Lower leg skin (tissue), 4 donors: ENCODE data around the gene PLXNB1. TPM values are rescaled to one million over a fixed set of nuclear protein-coding genes. Genes with fewer than 3 reads are reported as not detected.
A peak's percentile ranks its signal among the peaks of the same experiment; 100 is the strongest.

Source experiments
- DNase-seq, 2 donors: peaks; one replicate each; pipeline ENCODE4 v3.0.0-alpha.2; 2019; ENCODE audit warnings: low spot score in 2 of 2
- H3K4me3 ChIP-seq: fragments of 200-600 bp; sonication (generic); 2 replicates; pipeline ENCODE4 v1.5.1; 2017; ENCODE audit warnings: mild to moderate bottlenecking, low read depth; ENCODE audit not compliant: poor library complexity, severe bottlenecking
- CTCF ChIP-seq, 3 donors: fragments of 450-650 bp; IDR thresholded peaks; one replicate each; pipeline ENCODE4 v1.5.1; 2016; ENCODE audit warnings: antibody characterized with exemption in 3 of 3, mild to moderate bottlenecking in 3 of 3, moderate library complexity in 2 of 3
- POLR2A ChIP-seq, 2 donors: fragments of 450-650 bp; IDR thresholded peaks; one replicate each; pipeline ENCODE4 v1.6.1; 2016 to 2017; ENCODE audit warnings: antibody characterized with exemption in 2 of 2, mild to moderate bottlenecking in 1 of 2, moderate library complexity in 1 of 2
- WGBS, 2 donors: methylation state at CpG; one replicate each; pipeline ENCODE4 v1.1.5; 2018; 5-methylcytosine and 5-hydroxymethylcytosine counted together
- intact Hi-C: fragments of 100-400 bp; cut with DNase I; formaldehyde crosslinking; loops from one replicate; pipeline ENCODE4 v1.15.0; 2023; ENCODE audit warnings: low total_unique reads
- total RNA-seq, 4 donors: library from RNA; depleted of rRNA; stranded (reverse); fragments of >200 nt; gene quantifications; one replicate each; pipeline ENCODE4 v1.1.0, GENCODE V29; 2016

PLXNB1 gene
- total RNA-seq, 4 donors from 2014 or later, result 111 to 227 (median 145) TPM

GRCh38 chr3:48429317-48429959 is 448 bp downstream of the PLXNB1 start:
- peak; percentile 41 to 92 for DNase-seq
- intact Hi-C loops, result no loop called here
- TF ChIP-seq CTCF (IDR thresholded peaks at IDR 0.05) (no peak), POLR2A (IDR thresholded peaks at IDR 0.05) (no peak)
- 0 to 1% methylated on average over 28 to 36 of the region's 86 CpGs for WGBS, 2 donors
- peak overlapping the region; percentile 71 for H3K4me3 ChIP-seq

- DNase-seq, result peak; percentile 51 to 93
- TF ChIP-seq CTCF (IDR thresholded peaks at IDR 0.05) (no peak), POLR2A (IDR thresholded peaks at IDR 0.05) (no peak)
- intact Hi-C loops, result no loop called here
- H3K4me3 ChIP-seq, result peak overlapping the region; percentile 71
- 1 to 2% methylated on average over 16 to 25 of the region's 60 CpGs for WGBS, 2 donors
Observed at GRCh38 chr3:48428572-48429316, 1.1 kb downstream of the PLXNB1 start.

GRCh38 chr3:48428088-48428571 is 1.8 kb downstream of the PLXNB1 start:
- WGBS, 2 donors, result 43 to 46% methylated on average over 5 to 7 of the region's 7 CpGs
- no peak for DNase-seq
- intact Hi-C loops, result no loop called here
- no peak overlapping the region for H3K4me3 ChIP-seq
- TF ChIP-seq CTCF (IDR thresholded peaks at IDR 0.05) (no peak), POLR2A (IDR thresholded peaks at IDR 0.05) (no peak)

DNA sequence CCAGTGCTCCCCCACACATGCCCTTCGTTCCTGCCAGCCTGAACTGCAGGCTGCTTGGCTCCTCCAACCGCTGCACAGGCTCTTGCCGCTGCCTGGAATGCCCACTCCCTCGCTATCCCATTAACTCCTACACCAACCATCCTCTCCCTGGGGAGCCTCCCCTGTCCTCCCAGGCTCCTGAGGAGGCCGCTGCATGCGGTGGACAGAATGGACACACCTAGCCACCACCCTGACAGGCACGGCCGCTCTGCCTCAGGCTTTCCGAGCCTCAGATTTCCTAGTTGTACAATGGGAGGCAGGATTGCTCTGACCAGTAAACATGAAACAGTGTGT is 2.3 kb downstream of the PLXNB1 start:
- intact Hi-C loops, result no loop called here
- WGBS, 2 donors, result 28 to 34% methylated on average over 9 of the region's 9 CpGs
- TF ChIP-seq CTCF (IDR thresholded peaks at IDR 0.05) (no peak), POLR2A (IDR thresholded peaks at IDR 0.05) (no peak)
- H3K4me3 ChIP-seq, result no peak overlapping the region
- DNase-seq, result no peak

- 29 to 34% methylated on average over 8 of the region's 8 CpGs for WGBS, 2 donors
- intact Hi-C loops, result no loop called here
- no peak for TF ChIP-seq CTCF (IDR thresholded peaks at IDR 0.05)
- no peak for TF ChIP-seq POLR2A (IDR thresholded peaks at IDR 0.05)
- DNase-seq, result no peak
- H3K4me3 ChIP-seq, result no peak overlapping the region
Observed at GRCh38 chr3:48426944-48427629, 2.8 kb downstream of the PLXNB1 start.
